ENCODE measurements around the gene ZNF384. TPM values are rescaled to one million over a fixed set of nuclear protein-coding genes. Genes with fewer than 3 reads are reported as not detected.
A peak's percentile ranks its signal among the peaks of the same experiment; 100 is the strongest.

ZNF384 gene
- total RNA-seq: 10 to 100 TPM; 26.2 to 52.5 (median 38.2) TPM

- Histone ChIP-seq H3K4me1 (peaks cover 3 to 58% (median 23%) of the 10 kb centered on the region in 4 donors), H3K36me3 (peaks cover 0 to 12% (median 0%) of the 10 kb centered on the region in 3 donors)
- peak; percentile 91 to 94 for TF ChIP-seq EP300 (IDR thresholded peaks at IDR 0.05)
- TF ChIP-seq POLR2A (IDR thresholded peaks at IDR 0.05): peak in 1 of 2 donors; percentile 44
- TF ChIP-seq CTCF (IDR thresholded peaks at IDR 0.05): peak in 4 of 5 experiments; percentile 27 to 70 (median 46)
Observed at GRCh38 chr12:6688999-6689882, at the start of gene ZNF384. ZNF384 (minus strand) TSS chr12:6689375; CDS start chr12:6679520, 9,855 bp downstream.

DNA sequence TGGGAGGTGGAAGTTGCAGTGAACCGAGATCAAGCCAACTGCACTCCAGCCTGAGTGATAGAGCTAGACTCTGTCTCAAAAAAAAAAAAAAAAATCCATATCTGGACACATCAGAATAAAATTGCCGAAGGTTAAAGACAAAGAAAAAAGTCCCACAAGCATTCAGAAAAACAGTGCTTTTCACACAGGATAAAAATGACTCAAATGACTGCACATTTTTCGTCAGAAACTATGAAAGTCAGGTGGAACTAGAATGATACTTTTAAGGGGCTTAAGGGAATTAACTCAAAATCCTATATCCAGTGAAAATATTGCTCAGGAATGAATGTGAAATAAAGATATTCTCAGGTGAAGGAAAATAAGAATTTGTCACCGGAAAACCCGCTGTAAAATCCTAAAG lies 47.6 kb upstream of the ZNF384 start:
- H3K27ac ChIP-seq: no peak overlapping the region
- H3K4me1 ChIP-seq: peaks cover 0 to 3% (median 0%) of the 10 kb centered on the region in 4 donors
- no peaks in the 10 kb centered on the region for H3K9me3 ChIP-seq
- no peak overlapping the region for H3K4me3 ChIP-seq
- H3K27me3 ChIP-seq: no peaks in the 10 kb centered on the region
- 95 to 97% methylated on average over 5 of the region's 5 CpGs for WGBS, 2 donors
- no peak for DNase-seq (ENCODE audit: low spot score in 2 of 2)
- peaks cover 0 to 34% (median 0%) of the 10 kb centered on the region in 3 donors for H3K36me3 ChIP-seq
- TF ChIP-seq POLR2A (IDR thresholded peaks at IDR 0.05) (no peak), EP300 (IDR thresholded peaks at IDR 0.05) (no peak), CTCF (IDR thresholded peaks at IDR 0.05) (no peak)

More at GRCh38 chr12:6688999-6689882, at the start of gene ZNF384:
- Histone ChIP-seq H3K9me3 (no peaks in the 10 kb centered on the region), H3K27ac (peak within 1 kb of the TSS; percentile 97 to 99 (median 98)), H3K4me3 (peak within 1 kb of the TSS; percentile 77 to 99 (median 98)), H3K27me3 (no peaks in the 10 kb centered on the region)
- 0 to 1% methylated on average over 69 to 72 of the region's 72 CpGs for WGBS, 2 donors
- DNase-seq (ENCODE audit: low spot score in 2 of 2): peak; percentile 92 to 94

GRCh38 chr12:6735448-6736191 lies 46.4 kb upstream of the ZNF384 start:
- no peak overlapping the region for H3K4me3 ChIP-seq
- no peak for TF ChIP-seq POLR2A (IDR thresholded peaks at IDR 0.05)
- TF ChIP-seq CTCF (IDR thresholded peaks at IDR 0.05): peak; percentile 46 to 78 (median 61)
- no peaks in the 10 kb centered on the region for H3K27me3 ChIP-seq
- H3K9me3 ChIP-seq: no peaks in the 10 kb centered on the region
- peaks cover 0 to 45% (median 8%) of the 10 kb centered on the region in 3 donors for H3K36me3 ChIP-seq
- DNase-seq (ENCODE audit: low spot score in 2 of 2): peak; percentile 44 to 58
- H3K27ac ChIP-seq: no peak overlapping the region
- 35 to 45% methylated on average over 8 of the region's 8 CpGs for WGBS, 2 donors
- peaks cover 0 to 3% (median 0%) of the 10 kb centered on the region in 4 donors for H3K4me1 ChIP-seq

- H3K4me3 ChIP-seq: no peak overlapping the region
- 74 to 78% methylated on average over 10 of the region's 10 CpGs for WGBS, 2 donors
- DNase-seq (ENCODE audit: low spot score in 2 of 2): no peak
- H3K27ac ChIP-seq: no peak overlapping the region
- TF ChIP-seq EP300 (IDR thresholded peaks at IDR 0.05): no peak
- H3K27me3 ChIP-seq: no peaks in the 10 kb centered on the region
- H3K9me3 ChIP-seq: no peaks in the 10 kb centered on the region
- peaks cover 0 to 54% (median 17%) of the 10 kb centered on the region in 3 donors for H3K36me3 ChIP-seq
- H3K4me1 ChIP-seq: peaks cover 0 to 3% (median 0%) of the 10 kb centered on the region in 4 donors
Observed at GRCh38 chr12:6734506-6735387, 45.6 kb upstream of the ZNF384 start.

- H3K9me3 ChIP-seq: no peaks in the 10 kb centered on the region
- 92 to 95% methylated on average over 8 of the region's 8 CpGs for WGBS, 2 donors
- peaks cover 0 to 86% (median 30%) of the 10 kb centered on the region in 3 donors for H3K36me3 ChIP-seq
- no peak for TF ChIP-seq POLR2A (IDR thresholded peaks at IDR 0.05)
- H3K27ac ChIP-seq: no peak overlapping the region
- H3K4me1 ChIP-seq: peaks cover 0 to 10% (median 3%) of the 10 kb centered on the region in 4 donors
- H3K4me3 ChIP-seq: no peak overlapping the region
- H3K27me3 ChIP-seq: no peaks in the 10 kb centered on the region
- no peak for DNase-seq (ENCODE audit: low spot score in 2 of 2)
Observed at GRCh38 chr12:6730169-6730568, 41.0 kb upstream of the ZNF384 start.
